HEK293T (cell line): Measurements from ENCODE around the gene ZNF777.

Experiments
- ARNT ChIP-seq: fragments of 450-650 bp; IDR thresholded peaks from 2 replicates; pipeline ENCODE4 v1.6.1; 2017; ENCODE audit warnings: mild to moderate bottlenecking
- BHLHE40 ChIP-seq: fragments of 450-650 bp; IDR thresholded peaks from 2 replicates; pipeline ENCODE4 v1.6.1; 2016; ENCODE audit warnings: mild to moderate bottlenecking, moderate library complexity, borderline replicate concordance
- FOXA1 ChIP-seq: fragments of 450-650 bp; IDR thresholded peaks from 2 replicates; pipeline ENCODE4 v1.6.1; 2016; ENCODE audit warnings: mild to moderate bottlenecking
- FOXK2 ChIP-seq: fragments of 450-650 bp; IDR thresholded peaks from 2 replicates; pipeline ENCODE4 v1.6.1; 2016; ENCODE audit warnings: mild to moderate bottlenecking
- FOXM1 ChIP-seq: fragments of 450-650 bp; IDR thresholded peaks from 2 replicates; pipeline ENCODE4 v1.6.1; 2017; ENCODE audit warnings: mild to moderate bottlenecking, borderline replicate concordance
- L3MBTL2 ChIP-seq: fragments of 450-650 bp; conservative IDR thresholded peaks from 2 replicates; pipeline ENCODE4 v1.6.1; 2016; ENCODE audit warnings: mild to moderate bottlenecking
- PKNOX1 ChIP-seq: fragments of 450-650 bp; IDR thresholded peaks from 2 replicates; pipeline ENCODE4 v1.6.1; 2016
- SP1 ChIP-seq: fragments of 450-650 bp; IDR thresholded peaks from 2 replicates; pipeline ENCODE4 v1.6.1; 2017
- SUZ12 ChIP-seq: fragments of 450-650 bp; IDR thresholded peaks from 2 replicates; pipeline ENCODE4 v1.6.1; 2016; ENCODE audit warnings: mild to moderate bottlenecking
- TARDBP ChIP-seq: fragments of 450-650 bp; IDR thresholded peaks from 2 replicates; pipeline ENCODE4 v1.6.1; 2016

- TF ChIP-seq PKNOX1 (no peak), FOXM1 (no peak), L3MBTL2 (no peak), SUZ12 (no peak), ARNT (no peak), TARDBP (no peak), FOXK2 (no peak), SP1 (no peak), BHLHE40 (no peak), FOXA1 (no peak)
These were observed 6.9 kb downstream of the ZNF777 start for GRCh38 chr7:149454006-149454405.
